NCI-H82 (cell line): ENCODE results near the gene TTC27.
A peak's percentile ranks its signal among the peaks of the same experiment; 100 is the strongest.
"Not testable (repeated sequence)": the region's sequence is repeated elsewhere in the genome, so short reads cannot be mapped to it uniquely, and the experiment has no call there.

ENCODE experiments used
- DNase-seq: peaks from one replicate; lab custom pipeline; 2025; lab: John Stamatoyannopoulos, UW

TTC27 gene

DNA sequence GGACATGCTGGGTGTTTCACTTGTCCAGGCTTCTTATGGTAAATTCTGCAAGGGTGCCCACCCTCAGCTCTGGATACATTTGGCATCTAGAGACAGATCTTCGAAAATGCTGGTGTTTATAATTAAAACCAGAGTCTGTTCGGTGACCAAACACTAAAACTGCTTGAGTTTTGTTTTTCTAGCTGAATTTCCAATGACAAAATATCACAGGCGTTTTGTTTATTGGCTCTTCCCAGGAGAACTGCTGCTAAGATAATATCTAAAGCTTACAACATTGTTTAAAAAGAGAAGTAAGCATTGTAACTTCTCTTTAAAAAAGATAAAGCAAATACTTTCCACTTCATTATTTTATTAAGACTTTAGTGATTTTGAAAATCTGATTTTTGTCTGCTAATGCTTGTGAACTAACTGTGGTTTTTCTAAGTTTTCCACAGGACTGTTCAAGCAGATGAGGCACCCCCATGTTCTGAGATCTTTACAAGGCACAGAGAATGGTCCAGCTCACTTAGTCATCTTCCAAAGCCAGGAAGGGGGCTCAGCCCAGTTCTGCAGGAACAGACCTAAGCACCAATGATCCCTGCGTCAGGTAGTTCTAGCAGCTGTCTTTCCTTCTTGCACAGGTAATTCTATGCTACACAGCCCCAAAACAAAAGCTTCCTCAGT lies 224.1 kb downstream of the TTC27 start:
- no peak for DNase-seq

DNA sequence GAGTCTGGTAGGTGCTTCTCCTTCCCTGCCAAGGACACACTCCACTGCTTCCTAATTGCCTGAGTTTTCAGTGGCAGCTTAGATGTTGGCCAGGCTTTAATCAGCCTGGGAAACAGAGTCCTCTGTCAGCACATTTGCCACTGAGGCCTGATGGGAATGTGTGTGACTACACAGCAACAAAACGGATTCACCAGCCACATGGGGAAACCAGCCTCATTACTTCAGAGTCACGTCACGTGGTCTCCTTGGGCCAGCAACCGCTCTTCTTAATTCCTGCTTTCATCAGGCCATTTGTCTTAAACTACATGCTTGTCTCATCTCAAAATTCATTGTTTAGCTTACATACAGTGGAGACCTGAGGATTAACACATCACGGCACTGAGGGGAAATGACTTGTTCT lies 225.0 kb downstream of the TTC27 start:
- DNase-seq = no peak

DNA sequence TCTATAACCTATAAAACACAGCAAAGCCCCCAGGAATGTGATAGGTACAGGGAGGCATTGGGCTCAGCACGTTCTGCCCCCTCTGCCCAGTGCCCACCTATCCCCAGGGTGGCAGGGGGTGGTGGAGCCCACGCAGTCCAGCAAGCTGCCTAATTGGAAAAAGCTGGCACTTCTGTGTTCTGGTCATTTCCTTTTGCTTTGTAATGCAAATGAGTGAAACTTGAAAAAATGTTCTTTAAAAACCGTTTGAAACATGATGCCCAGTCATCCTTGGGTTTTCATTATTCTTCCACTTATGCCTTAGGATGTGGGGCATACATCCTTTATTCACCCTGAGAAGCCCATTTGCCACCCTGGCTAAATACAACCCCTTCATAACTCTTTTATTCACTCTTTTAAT lies 229.0 kb downstream of the TTC27 start:
- no peak for DNase-seq

DNA sequence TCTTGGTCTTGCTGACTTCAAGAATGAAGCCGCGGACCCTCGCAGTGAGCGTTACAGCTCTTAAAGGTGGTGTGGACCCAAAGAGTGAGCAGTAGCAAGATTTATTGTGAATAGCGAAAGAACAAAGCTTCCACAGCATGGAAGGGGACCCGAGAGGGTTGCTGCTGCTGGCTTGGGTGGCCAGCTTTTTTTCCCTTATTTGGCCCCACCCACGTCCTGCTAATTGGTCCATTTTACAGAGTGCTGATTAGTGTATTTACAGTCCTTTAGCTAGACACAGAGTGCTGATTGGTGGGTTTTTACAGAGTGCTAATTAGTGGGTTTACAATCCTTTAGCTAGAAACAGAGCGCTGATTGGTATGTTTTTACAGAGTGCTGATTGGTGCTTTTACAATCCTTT lies 230.9 kb downstream of the TTC27 start:
- no peak for DNase-seq

DNA sequence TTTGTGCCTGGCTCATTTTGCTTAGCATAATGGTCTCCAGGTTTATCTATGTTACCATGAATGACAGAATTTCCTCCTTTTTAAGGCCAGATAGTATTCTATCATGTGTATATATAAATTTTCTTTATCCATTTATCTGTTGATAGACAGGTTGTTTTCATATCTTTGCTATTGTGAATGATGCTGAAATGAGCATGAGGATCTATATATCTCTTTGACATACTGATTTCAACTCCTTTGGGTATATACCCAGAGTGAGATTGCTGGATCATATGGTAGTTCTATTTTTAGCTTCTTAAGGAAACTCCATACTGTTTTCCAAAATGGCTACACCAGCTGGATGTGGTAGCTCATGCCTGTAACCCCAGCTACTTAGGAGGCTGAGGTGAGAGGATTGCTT lies 232.5 kb downstream of the TTC27 start:
- DNase-seq = no peak

DNA sequence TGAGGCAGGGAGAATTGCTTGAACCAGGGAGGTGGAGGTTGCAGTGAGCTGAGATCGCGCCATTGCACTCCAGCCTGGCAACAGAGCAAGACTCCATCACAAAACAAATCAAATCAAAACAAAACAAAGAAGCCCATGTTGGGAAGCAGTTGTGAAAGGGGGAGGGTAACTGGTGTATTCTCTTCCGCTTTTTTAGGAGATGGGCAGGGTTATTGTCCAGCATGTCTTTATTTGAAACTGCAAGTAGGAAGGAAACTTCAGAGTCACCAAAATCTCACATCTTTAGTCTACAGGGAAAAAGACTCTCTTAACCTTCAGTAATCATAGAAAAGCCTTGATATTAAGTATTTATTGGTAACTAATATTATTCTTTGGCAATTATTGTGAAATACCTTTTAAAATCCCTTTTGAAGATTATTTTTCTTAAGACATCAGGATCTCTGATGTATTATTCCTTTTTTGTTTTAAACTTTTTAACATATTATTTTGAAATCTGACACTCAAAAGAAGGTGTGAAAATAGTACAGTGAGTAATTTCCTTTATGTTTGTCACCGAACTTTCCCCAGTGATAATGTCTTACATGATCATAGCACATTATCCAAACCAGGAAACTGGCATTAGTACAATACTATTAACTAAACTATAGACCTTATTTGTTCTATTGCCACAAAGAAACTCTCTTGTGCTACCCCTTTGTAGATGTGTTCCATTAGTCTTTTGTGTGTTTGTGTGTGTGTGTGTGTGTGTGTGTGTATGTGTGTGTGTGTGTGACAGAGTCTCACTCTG lies 234.6 kb downstream of the TTC27 start:
- DNase-seq = no peak

DNA sequence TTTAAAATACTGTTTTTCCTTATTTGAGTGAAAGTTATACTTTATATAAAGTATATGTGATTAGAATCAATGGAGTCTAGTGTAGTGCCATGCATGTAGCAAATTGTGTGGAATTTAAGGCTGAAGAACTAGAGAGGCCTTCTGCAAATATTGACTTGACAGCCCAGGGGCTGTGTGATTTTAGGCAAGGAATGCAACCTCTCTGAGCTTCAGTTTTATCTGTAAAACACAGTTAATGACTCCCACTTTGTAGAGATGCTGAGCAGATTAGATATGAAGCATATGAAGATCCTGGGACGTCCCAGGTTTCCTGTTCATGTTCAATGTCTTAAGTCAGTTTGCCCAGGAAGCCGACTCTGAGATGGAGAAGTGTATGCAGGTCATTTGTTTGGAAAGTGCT lies 235.5 kb downstream of the TTC27 start:
- no peak for DNase-seq

DNA sequence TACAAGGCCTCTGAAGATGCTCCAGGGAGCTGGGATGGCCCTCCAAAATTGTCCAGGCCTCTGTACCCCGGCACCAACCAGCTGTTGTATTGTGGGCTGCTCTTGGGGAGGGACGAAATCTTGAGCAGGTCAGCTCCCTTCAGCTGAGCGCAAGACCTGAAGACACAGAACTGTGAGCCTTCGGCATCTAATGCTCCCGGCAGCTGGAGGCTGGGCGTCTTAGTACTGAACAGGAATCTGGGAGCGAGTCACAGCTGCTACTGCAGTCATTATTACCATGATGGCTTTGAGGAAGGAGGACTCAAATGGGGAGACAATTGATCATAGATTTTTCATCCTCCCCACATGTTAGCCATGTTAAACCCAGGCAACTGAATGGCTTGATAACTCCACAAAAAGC lies 236.0 kb downstream of the TTC27 start:
- DNase-seq = peak; percentile 6

DNA sequence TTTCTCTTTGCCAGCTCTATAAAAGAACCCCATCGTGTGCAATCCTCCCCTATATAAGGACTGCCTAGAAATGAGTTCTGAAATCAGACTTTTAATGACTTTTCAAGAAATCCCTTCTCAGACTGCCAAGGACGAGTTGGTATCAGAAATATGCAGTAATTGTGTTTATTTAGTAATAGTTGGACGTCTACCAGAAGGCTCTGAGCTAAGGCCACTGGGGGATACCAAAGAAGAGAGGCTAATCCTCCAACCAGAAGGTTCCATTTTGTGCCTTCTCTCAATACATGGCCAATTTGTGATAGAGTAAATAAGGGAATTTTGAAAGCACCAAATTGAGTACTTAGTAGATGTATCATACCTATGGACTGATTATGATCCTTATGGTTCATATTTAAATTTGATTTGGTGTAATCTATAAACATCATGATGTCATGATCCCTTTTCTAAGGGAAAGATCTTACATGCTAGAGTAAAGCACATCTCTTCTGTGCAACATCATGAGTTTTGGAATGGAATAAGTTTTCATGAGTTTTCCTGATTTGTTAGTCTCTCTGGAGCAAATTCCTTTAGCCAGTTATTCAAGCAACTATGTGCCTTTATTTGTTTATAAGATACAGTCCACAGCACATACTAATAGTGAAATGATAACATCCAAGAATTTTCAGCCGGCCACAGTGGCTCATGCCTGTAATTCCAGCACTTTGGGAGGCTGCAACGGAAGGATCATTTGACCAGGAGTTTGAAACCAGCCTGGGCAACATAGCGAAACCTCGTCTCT lies 236.7 kb downstream of the TTC27 start:
- no peak for DNase-seq

DNA sequence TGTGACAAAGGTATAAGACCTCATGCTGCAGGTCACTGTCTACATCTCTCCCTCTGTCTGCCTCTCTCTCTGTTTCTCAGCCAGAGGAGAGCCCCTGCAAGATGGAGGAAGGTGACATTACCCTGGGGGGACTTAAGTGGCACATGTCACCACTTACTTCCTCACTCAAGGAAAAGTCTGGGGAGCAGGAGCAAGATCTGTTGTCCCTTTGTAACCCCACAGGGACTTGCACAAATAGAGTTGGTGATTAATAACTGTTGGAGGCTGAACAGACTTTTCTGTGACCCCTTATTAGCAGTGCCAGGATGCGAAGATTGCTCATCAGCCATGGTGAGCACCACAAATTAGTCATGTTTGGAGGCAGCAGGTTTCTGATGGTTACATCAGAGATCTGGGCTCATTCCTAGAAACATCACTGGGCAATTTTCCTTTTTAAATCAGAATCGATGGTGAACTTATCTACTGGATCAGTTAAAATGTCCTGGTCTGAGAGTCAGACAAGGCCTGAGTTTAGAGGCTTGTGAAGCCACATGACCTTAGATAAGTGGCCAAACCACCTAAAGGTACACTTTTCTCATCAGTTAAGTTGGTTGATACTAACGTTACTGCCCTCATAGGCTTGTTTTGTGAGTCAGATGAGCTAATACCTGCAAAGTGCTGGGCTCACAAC lies 237.7 kb downstream of the TTC27 start:
- DNase-seq = no peak

DNA sequence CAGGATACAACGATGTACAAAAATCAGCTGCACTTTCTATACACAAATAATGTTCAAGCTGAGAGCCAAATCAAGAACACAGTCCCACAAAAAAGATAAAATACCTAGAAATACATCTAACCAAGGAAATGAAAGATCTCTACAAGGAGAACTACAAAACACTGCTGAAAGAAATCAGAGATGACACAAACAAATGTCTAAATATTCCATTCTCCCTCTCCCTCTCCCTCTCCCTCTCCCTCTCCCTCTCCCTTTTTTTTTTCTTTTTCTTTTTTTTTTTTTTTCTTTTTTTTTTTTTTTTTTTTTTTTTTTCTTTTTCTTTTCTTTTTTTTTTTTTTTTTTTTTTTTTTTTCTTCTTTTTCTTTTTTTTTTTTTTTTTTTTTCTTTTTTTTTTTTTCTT lies 238.6 kb downstream of the TTC27 start:
- DNase-seq = not testable (repeated sequence)
